Measurements from ENCODE around the gene CFAP157.

DNA sequence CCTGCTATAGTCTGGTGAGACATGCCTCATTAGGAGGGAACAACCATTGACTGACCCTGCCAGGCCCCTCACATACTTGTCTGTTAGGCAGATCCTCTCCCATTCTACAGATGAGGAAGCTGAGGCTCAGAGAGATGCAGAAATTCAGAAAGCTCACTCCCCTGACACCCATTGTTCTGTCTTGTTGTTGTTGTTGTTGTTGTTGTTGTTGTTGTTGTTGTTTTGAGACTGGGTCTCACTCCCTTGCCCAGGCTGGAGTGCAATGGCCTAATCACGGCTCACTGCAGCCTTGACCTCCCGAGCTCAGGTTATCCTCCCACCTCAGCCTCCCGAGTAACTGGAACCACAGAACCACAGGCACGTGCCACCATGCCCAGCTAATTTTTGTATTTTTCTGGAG, 13.1 kb upstream of the CFAP157 start:
- TF ChIP-seq, protein P1, sequence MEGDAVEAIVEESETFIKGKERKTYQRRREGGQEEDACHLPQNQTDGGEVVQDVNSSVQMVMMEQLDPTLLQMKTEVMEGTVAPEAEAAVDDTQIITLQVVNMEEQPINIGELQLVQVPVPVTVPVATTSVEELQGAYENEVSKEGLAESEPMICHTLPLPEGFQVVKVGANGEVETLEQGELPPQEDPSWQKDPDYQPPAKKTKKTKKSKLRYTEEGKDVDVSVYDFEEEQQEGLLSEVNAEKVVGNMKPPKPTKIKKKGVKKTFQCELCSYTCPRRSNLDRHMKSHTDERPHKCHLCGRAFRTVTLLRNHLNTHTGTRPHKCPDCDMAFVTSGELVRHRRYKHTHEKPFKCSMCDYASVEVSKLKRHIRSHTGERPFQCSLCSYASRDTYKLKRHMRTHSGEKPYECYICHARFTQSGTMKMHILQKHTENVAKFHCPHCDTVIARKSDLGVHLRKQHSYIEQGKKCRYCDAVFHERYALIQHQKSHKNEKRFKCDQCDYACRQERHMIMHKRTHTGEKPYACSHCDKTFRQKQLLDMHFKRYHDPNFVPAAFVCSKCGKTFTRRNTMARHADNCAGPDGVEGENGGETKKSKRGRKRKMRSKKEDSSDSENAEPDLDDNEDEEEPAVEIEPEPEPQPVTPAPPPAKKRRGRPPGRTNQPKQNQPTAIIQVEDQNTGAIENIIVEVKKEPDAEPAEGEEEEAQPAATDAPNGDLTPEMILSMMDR (conservative IDR thresholded peaks at IDR 0.05 in 1 of 2, IDR thresholded peaks at IDR 0.05 in 1 of 2; ENCODE audit: low read depth in 1 of 2, low read length in 2 of 2) = no peak
- TF ChIP-seq EZH2 (IDR thresholded peaks at IDR 0.05; ENCODE audit: low read length, missing control alignments) = no peak

All from fibroblast of lung (primary cell).